T-helper 1 cell (primary cell): ENCODE measurements around the gene LIPG.
A peak's percentile ranks its signal among the peaks of the same experiment; 100 is the strongest.
"Not testable (repeated sequence)": the region's sequence is repeated elsewhere in the genome, so short reads cannot be mapped to it uniquely, and the experiment has no call there.

Source experiments
- DNase-seq, 5 donors: peaks; one replicate each; pipeline ENCODE4 v3.0.0-alpha.2; 2012 to 2020
- total RNA-seq, 4 donors: gene quantifications; one replicate each; lab custom pipeline; 2026; lab: John Stamatoyannopoulos, UW

LIPG gene
- 0 to 0.15 (median 0.06) reads per million in 4 donors for total RNA-seq

DNA sequence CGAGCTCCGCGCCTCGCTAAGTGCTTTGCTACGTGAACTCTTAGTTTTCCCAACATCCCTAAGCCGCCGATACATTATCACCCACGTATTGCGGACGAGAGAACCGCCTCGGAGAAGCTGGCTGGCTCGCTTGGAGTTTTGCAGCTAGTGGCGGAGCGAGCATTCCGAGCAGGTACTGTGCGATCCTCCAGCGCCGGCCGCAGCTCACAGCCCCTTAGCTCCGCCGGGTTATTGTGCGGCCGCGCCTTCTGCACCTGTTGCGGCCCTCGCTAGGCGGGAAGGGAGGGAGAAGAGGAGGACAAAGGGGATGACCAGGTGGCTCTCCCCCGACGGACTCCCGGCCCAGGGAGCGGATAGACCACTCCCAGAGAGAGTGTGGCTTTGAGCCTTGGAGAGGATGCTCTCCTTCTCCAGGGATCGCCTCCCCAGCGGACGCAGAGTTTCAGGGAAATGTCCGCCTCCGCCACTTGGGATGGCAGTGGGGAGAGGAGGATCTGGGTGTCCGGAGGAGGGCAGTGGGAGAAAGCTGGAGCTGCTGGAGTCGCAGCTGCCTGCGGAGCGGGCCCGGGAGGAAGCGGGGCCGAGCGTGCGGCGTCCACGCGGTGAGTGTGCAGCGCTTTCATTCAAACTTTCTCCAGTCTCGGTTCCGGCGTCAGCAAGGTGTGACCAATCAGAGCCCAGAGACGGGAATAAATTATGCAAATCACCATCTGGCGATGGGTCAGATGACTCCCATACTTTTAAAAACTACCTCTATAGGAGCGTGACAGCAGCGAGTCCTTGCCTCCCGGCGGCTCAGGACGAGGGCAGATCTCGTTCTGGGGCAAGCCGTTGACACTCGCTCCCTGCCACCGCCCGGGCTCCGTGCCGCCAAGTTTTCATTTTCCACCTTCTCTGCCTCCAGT lies at the start of gene LIPG:
TSS of gene LIPG (plus strand) at position 769 of the 905 bp plus-strand sequence. CDS start 252 bp downstream, outside the sequence.
- peak in 3 of 5 donors; percentile 3 to 45 (median 9) for DNase-seq

DNA sequence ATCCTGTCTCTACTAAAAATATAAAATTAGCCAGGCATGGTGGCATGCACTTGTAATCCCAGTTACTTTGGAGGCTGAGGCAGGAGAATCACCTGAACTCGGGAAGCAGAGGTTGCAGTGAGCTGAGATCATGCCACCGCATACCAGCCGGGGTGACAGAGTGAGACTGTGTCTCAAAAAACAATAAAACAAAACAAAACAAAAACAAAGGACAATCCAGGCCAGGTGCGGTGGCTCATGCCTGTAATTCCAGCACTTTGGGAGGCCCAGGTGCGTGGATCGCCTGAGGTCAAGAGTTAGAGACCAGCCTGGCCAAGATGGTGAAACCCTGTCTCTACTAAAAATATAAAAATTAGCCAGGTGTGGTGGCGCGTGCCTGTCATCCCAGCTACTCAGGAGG lies 49.0 kb upstream of the LIPG start:
- not testable (repeated sequence) for DNase-seq

DNA sequence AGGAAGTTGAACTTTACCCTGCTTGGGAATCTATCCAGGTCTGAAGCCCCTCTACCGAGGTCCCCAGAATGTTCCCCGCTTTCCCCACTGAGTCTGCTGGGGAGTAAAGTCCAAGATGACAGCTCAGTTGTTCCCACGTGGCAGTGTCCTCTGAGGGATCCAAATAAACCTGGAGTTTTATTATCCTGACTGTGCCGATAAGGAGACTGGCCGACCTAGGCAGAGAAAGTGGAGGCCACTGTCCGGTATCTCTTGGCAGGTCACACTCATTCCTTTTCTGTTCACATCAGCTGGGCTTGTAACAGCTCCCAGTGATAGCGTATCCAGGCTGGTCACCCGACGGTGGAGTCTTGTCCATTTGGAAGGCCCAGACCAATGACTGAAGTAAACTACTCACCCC lies 47.3 kb upstream of the LIPG start:
- no peak for DNase-seq

DNA sequence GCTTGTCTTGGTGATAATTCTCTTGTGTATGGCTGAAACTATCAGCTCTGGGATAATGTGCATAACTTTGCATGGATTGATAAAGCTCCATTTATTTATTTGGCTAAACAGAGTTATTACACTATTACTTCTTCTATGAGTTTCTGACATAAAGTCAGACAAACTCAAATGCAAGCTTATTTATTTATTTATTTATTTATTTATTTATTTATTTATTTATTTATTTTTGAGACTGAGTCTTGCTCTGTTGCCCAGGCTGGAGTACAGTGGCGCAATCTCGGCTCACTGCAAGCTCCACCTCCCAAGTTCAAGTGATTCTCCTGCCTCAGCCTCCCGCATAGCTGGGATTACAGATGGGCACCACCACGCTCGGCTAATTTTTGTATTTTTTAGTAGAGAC lies 46.9 kb upstream of the LIPG start:
- not testable (repeated sequence) for DNase-seq

DNA sequence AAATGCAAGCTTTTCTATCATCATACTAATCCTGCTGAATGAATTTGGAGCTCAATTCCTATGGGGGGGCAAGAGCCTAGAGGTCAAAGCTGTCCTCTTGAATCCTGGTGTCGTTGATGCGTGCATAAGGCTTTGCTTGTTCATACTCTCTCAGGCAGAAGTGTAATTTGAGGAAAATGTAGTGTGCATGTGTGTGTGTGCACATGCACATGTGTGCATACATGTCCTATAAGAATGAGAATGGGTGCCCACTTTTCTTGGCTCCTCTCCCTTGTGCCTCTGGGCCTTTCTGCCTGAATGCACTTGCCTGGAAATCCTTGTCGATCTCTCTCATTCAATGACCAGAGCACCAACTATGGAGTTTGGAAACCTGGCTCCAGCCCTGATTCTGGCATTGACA lies 46.3 kb upstream of the LIPG start:
- DNase-seq = no peak

DNA sequence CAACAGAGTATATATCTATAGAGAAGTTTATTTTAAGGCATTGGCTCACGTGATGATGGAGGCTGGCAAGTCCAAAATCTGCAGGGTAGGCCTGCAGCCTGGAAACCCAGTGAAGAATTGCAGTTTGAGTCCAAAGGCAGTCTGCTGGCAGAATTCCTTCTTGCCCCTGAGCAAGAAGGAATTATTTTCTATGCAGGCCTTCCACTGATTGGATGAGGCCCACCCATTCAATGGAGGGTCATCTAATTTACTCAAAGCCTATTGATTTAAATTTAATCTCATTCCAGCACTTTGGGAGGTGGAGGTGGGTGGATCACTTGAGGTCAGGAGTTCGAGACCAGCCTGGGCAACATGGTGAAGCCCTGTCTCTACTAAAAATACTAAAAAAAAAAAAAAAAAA lies 44.4 kb upstream of the LIPG start:
- DNase-seq = no peak

DNA sequence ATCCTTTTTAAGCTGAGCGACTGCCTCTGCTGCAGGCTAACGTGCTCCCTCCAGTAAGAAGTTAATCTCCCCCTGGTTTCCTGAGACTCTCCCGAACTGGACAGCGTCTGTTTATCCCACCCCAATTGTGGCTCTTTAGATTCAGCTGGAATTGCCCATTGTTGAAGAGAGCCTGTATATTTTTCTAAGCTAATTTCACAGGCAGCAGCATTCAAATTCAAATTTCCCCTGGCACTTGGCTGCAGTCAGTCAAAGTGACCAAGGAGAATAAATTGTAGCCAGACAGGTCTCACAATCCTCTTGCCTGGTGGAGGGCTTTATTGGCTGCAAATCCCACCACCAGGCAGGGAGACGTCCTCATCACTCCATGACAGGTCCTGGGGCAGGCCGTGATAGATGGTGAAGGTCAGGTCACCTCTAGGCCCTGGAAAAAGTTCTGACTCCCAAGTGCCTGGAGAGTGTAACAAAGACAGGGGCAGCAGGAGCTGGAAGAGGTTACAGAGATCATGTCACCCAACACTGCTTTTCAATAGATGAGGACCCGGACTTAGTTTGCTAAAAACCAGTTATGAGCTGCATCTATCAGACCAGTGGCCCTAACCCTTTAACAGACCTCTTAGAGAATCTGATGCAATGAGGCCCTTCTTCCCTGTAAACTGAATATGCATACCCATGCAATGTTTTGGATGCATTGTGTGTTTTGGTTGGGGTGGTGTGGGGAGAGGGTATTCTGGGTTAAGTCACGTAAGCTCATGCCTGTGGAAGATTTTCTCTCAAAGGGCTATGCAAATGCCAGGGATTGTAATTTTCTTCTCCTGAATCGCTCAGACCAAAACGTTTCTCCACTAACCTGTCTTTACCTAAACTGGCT lies 42.5 kb upstream of the LIPG start:
- no peak for DNase-seq

DNA sequence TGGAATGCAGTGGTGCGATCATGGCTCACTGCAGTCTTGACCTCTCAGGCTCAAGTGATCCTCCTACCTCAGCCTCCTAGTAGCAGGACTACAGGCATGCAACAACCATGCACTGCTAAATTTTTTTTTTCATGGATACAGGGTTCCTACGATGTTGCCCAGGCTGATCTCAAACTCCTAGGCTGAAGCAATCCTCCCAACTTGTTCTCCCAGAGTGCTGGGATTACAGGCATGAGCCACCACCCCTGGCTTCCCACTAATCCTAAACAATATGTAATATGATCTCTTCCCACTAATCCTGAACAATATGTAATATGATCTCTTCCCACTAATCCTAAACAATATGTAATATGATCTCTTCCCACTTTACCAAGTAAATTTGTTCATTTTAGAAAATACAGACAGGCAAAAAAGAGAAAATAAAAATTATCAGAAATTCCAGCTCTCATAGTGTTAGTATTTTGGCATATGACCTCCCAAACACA lies 41.2 kb upstream of the LIPG start:
- DNase-seq = no peak

DNA sequence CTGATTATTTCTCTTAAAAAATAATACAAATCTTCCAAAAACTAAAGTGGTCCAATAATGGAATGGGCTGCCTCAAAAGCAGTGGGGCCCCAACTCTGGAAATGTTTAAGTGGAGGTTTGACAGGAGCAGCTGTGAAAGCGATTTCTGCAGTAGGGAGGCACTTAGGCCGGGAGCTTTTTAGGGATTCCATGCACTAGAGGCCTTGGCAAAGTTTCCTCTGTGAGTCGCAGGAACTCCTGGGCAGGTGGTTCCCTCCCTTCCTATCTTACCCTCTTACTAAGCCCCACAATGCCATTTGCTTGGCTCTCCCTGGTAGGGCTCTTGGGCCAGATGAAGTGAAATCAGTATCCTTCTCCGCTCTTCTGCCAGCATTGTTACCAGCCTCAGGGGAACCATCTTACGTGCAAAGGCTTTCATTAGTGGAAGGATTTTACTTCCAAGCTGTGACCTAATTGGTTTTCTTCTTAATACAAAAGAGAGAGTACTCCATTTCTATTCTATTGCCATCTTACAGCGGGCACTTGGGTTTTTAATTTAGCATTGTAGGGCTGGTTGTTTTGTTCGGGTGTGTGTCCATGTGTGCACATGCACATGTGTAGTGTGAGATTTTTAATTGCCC lies 40.5 kb upstream of the LIPG start:
- no peak for DNase-seq

DNA sequence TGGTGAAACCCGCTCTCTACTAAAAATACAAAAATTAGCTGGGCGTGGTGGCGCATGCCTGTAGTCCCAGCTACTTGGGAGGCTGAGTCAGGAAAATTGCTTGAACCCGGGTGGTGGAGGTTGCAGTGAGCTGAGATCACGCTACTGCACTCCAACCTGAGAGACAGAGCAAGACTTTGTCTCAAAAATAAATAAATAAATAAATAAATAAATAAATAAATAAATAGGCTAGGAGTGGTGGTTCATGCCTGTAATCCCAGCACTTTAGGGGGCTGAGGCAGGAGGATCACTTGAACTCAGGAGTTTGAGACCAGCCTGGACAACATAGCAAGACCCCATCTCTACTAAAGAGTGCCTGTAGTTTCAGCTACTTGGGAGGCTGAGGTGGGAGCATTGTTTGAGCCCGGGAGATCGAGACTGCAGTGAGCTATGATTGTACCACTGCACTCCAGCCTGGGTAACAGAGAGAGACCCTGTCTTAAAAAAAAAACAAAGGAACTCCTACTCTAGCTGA lies 38.2 kb upstream of the LIPG start:
- not testable (repeated sequence) for DNase-seq

DNA sequence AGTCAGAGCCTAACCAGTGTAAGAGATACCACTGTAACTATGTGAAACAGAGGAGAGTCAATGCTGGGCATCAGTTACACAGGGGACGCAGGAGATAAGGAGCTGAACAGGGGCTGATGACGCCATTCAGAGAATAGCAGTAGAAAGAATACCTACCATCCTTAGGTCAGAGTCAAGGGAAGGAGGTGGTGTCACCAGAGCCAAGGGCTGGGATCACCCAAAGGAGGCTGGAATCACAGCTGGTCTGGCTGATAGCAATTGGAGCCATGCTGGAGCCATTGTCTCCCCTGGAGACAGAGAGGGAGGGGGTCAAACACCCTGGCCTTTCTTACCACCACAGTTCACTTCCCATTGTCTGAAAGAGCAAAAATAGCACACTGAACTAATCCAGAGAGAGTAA lies 37.5 kb upstream of the LIPG start:
- no peak for DNase-seq

DNA sequence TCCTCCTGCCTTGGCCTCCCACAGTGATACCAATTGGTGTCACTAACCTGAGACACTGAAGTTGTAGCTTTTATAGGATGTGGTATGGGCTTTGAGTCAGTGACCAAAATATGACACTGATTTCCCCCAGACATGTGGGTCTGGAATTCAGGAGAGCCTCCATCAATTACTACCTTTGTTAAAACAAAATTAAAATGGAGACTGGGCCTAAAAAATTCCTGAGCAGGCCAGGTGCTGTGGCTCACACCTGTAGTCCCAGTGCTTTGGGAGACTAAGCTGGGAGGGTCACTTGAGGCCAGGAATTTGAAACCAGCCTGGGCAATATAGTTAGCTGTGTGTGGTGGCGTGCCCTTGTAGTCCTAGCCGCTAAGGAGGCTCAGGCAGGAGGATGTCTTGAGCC lies 36.9 kb upstream of the LIPG start:
- DNase-seq = no peak

DNA sequence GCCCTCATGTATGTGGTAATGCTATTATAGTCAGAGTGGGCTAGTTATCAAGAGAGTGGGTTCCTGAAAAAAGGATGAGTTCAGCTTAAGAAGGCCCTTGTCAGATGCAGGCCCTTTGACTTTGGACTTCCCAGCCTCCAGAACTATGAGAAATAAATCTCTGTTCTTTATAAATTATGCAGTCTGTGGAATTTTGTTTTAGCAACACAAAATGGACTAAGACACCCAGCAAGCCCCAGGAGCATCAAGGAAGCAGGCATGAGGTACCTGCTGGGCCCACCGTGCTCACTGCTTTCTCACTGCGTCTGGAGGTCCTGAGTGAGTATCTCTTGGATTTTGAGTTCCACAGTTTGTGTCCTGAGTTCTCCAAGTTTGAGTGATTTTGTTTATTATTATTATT lies 35.9 kb upstream of the LIPG start:
- no peak for DNase-seq

DNA sequence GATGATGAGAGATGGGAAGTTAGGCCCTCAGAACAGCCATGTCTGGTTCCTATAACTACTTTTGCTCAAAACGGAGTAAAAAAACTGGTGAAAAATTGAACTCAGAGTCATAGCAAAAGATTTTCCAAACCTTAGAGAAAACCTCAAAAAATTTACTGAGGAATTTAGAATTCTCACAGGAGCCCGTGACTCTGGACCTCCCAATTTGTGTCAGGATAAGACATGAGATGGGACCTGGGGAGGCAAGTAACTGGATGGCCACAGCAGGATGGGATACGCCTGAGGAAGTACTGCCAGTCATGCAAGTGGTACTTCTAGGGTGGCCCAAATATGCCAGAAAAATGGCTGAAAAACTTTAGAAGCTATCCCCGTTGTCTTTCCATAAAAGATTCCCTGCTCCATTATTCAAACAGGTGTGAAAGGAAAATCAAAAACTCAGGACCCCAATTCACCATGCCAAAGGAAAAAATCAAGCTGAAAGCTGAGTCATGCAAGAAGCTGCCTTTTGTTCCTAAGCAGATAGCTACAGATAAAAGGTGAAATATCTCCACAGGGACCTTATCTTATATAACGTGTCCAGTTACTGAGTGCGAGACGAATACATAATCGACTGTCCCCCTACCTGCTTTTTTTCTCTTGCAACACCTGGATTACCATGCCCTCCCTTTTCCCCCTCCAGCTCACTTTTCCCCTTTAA lies 34.1 kb upstream of the LIPG start:
- DNase-seq = no peak

DNA sequence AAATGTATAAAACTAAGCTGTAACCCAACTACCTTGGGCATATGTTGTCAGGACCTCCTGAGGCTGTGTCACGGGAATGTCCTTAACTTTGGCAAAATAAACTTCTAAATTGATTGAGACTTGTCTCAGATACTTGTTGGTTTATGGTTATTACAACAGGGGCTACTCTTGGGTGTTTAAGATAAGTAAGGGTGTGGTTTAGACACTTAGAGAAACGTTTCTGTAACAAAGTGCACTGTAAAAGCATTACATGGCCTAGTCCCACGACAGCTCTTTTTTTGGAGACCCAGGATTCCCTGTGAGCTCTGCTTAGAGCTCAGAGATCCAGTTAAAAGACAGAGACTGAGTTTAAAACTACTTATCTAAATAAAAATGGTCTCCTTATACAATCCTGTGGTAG lies 32.3 kb upstream of the LIPG start:
- DNase-seq = no peak

DNA sequence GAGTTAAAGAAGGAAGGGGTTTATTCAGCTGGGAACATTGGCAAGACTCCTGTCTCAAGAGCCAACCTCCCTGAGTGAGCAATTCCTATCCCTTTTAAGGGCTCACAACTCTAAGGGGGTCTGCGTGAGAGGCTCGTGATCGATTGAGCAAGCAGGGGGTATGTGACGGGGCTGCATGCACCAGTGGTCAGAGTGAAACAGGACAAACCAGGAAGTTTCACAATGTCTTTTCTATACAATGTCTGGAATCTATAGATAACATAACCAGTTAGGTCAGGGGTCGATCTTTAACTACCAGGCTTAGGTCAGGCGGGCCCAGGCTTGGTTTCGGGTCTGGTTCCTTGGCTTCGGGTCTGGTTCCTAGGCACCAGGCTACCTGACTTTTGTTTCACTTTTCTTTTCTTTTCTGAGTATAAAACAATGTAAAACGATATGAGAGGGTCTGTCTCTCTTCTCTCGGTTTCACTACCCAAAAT lies 30.1 kb upstream of the LIPG start:
- no peak for DNase-seq

DNA sequence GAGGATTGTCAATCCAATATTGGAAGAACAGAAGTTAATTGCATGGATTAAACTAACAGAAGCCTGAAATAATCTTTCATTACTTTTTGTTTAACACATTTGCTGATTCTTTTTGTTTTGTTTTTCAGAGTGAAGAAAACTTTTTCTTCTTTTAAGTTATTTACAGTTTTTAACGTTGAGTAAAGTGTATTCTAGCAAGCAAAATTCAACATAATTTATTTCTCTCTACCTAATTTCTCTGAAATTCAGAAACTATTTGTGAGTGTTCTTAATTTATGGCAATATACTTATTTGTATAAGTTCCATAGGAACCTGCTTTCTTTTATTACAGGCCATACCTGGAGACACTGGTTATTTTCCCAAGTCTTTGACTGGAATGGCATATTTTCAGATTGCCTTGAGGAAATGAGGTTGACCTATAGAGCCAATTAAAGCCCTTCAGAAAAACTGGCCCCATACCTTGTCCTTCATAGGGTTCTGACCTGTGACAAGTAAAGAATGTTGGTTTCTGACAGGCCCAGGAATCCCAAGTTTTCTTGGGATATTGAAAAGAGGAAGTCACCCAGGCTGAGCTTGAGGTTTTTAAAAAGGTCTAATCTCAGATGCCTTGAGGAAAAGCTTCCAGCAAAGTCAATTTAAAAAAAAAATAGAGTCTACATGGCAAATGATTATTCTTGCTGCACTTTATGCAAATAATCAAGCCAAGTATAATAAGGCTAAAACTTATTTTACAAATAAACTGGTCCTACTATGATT lies 26.8 kb upstream of the LIPG start:
- DNase-seq = no peak

DNA sequence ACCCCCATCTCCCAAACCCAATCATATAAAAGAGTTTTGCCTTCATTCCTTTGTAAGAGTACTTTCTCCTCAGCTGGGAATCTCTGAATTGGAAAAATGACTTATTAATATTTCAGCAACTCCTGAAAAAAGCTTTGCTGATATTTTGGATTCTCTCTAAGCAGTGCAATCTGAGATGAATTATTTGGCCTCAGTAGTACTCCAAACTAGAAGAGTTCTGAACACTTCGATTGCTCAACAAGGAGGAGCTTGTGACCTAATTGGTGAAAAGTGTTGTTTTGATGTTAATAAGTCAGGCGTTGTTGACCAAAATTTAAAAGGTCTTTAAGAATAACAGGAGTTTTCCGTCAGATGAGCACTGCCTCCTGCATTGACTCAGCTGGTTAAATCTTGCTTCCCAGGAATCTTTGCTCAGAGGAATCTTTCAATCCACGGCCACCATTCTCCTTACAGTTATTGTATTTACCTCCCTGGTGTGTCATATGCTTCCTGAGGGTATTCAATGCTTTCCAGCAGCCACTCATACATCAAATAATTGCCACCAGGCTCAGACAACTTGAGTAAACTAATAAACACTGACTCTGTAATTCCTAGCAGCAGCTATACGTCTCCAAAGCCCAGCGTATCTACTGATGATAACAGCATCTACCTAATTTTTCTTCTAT lies 24.5 kb upstream of the LIPG start:
- no peak for DNase-seq

DNA sequence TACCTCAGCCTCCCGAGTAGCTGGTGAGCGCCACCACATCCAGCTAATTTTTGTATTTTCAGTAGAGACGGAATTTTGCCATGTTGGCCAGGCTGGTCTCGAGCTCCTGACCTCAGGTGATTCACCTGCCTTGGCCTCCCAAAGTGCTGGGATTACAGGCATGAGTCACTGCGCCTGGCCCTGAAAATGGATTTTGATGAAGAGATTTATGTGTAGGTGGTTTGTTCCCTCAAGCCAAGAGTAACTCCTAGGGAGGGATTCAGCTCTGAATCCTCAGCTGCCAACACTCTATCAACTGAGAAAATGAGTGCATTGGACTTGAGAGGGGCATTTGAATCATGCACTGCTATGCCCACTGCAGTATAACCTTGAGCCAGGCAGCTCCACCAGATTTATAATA lies 17.5 kb upstream of the LIPG start:
- DNase-seq = no peak

DNA sequence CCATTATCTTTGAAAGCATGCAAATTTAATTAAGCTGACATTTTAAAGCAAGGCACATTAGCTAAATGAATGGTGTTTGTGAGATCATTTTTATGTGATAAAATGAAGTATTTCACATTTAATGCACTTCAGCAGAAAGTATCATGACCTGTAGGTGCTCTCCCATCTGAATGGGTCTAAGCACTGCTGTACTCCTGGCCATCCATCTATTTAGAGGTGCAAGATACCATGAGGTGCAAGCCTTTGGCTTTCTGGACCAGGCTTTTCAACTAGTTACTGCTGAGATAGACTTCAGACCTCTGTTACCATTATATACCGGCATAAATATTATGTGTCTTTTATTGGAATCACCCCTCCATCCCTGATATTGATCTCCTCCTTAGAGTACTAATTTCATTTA lies 15.6 kb upstream of the LIPG start:
- DNase-seq = no peak
